Liver (tissue), 9 donors: Measurements from ENCODE around the gene SC5D. TPM values are rescaled to one million over a fixed set of nuclear protein-coding genes. Genes with fewer than 3 reads are reported as not detected.

Source experiments
- DNase-seq: peaks from one replicate; pipeline ENCODE4 v3.0.0-alpha.2; 2017; ENCODE audit warnings: low spot score
- H3K27ac ChIP-seq, 2 donors: one replicate each; pipeline ENCODE4 v1.7.0; 2013; ENCODE audit warnings: inconsistent platforms in 2 of 2, low read length in 2 of 2, control low read depth in 1 of 2, low read depth in 1 of 2, mild to moderate bottlenecking in 1 of 2
- H3K27me3 ChIP-seq, 4 donors: one replicate each; pipeline versions ENCODE4 v1.6.1 to v1.7.0; 2013; ENCODE audit warnings: low read length in 3 of 4, inconsistent platforms in 1 of 4, mild to moderate bottlenecking in 1 of 4, moderate library complexity in 1 of 4; ENCODE audit not compliant: control insufficient read depth in 4 of 4, insufficient read depth in 4 of 4
- H3K36me3 ChIP-seq, 4 donors: one replicate each; pipeline versions ENCODE4 v1.6.1 to v1.7.0; 2013; ENCODE audit warnings: low read length in 3 of 4, mild to moderate bottlenecking in 3 of 4, low read depth in 1 of 4, moderate library complexity in 1 of 4; ENCODE audit not compliant: control insufficient read depth in 4 of 4, insufficient read depth in 3 of 4
- H3K4me1 ChIP-seq, 4 donors: one replicate each; pipeline versions ENCODE4 v1.6.1 to v1.7.0; 2013; ENCODE audit warnings: low read length in 3 of 4, mild to moderate bottlenecking in 3 of 4, moderate library complexity in 1 of 4; ENCODE audit not compliant: control insufficient read depth in 4 of 4, insufficient read depth in 4 of 4
- H3K4me3 ChIP-seq, 3 donors: one replicate each; pipeline versions ENCODE4 v1.6.1 to v1.7.0; 2013; ENCODE audit warnings: low read length in 3 of 3, control low read depth in 1 of 3, low read depth in 1 of 3, mild to moderate bottlenecking in 1 of 3
- H3K9ac ChIP-seq, 2 donors: one replicate each; pipeline ENCODE4 v1.7.0; 2013; ENCODE audit warnings: low read length in 2 of 2, mild to moderate bottlenecking in 2 of 2, moderate library complexity in 2 of 2, control low read depth in 1 of 2, low read depth in 1 of 2
- H3K9me3 ChIP-seq, 4 donors: one replicate each; pipeline versions ENCODE4 v1.6.1 to v1.7.0; 2013; ENCODE audit warnings: low read length in 3 of 4; ENCODE audit not compliant: control insufficient read depth in 4 of 4
- EGR1 ChIP-seq, 2 donors: IDR thresholded peaks; 2 replicates each; pipeline ENCODE4 v1.6.1; 2016 to 2018; ENCODE audit warnings: antibody characterized with exemption in 2 of 2, low read depth in 2 of 2
- FOXA1 ChIP-seq: IDR thresholded peaks from 2 replicates; pipeline ENCODE4 v1.6.1; 2016; ENCODE audit warnings: antibody characterized with exemption
- FOXA2 ChIP-seq: IDR thresholded peaks from 2 replicates; pipeline ENCODE4 v1.6.1; 2016; ENCODE audit warnings: antibody characterized with exemption
- GABPA ChIP-seq, 2 donors: IDR thresholded peaks in 1 of 2; conservative IDR thresholded peaks in 1 of 2; 2 replicates each; pipeline ENCODE4 v1.6.1; 2016; ENCODE audit warnings: antibody characterized with exemption in 2 of 2, mild to moderate bottlenecking in 1 of 2, moderate library complexity in 1 of 2
- HNF4A ChIP-seq, 2 donors: conservative IDR thresholded peaks; 2 replicates each; pipeline ENCODE4 v1.6.1; 2016; ENCODE audit warnings: antibody characterized with exemption in 2 of 2, mild to moderate bottlenecking in 2 of 2
- HNF4G ChIP-seq: IDR thresholded peaks from 2 replicates; pipeline ENCODE4 v1.6.1; 2016; ENCODE audit warnings: antibody characterized with exemption
- JUND ChIP-seq, 2 donors: IDR thresholded peaks; 2 replicates each; pipeline ENCODE4 v1.6.1; 2016; ENCODE audit warnings: antibody characterized with exemption in 2 of 2
- NR2F2 ChIP-seq: IDR thresholded peaks from 2 replicates; pipeline ENCODE4 v1.6.1; 2016; ENCODE audit warnings: antibody characterized with exemption
- RAD21 ChIP-seq, 2 donors: IDR thresholded peaks; 2 replicates each; pipeline ENCODE4 v1.6.1; 2016; ENCODE audit warnings: antibody characterized with exemption in 2 of 2, mild to moderate bottlenecking in 2 of 2
- REST ChIP-seq: IDR thresholded peaks from 2 replicates; pipeline ENCODE4 v1.6.1; 2016; ENCODE audit warnings: antibody characterized with exemption, mild to moderate bottlenecking
- RXRA ChIP-seq, 2 donors: IDR thresholded peaks; 2 replicates each; pipeline ENCODE4 v1.6.1; 2017 to 2018; ENCODE audit warnings: antibody characterized with exemption in 2 of 2, mild to moderate bottlenecking in 1 of 2
- SP1 ChIP-seq: IDR thresholded peaks from 2 replicates; pipeline ENCODE4 v1.6.1; 2018; ENCODE audit warnings: antibody characterized with exemption, mild to moderate bottlenecking
- TAF1 ChIP-seq: conservative IDR thresholded peaks from 2 replicates; pipeline ENCODE4 v1.6.1; 2016; ENCODE audit warnings: antibody characterized with exemption, mild to moderate bottlenecking
- YY1 ChIP-seq: IDR thresholded peaks from 2 replicates; pipeline ENCODE4 v1.6.1; 2016; ENCODE audit warnings: antibody characterized with exemption, mild to moderate bottlenecking
- ZBTB33 ChIP-seq: IDR thresholded peaks from 2 replicates; pipeline ENCODE4 v1.6.1; 2016; ENCODE audit warnings: antibody characterized with exemption
- WGBS: extraction: QIAGEN DNeasy Blood & Tissue Kit; methylation state at CpG from one replicate; pipeline ENCODE4 v1.1.7; 2013; 5-methylcytosine and 5-hydroxymethylcytosine counted together
- polyA plus RNA-seq, 2 donors: library from polyadenylated mRNA; stranded (reverse) in 1 of 2; unstranded in 1 of 2; fragments of 200-250 nt in 1 of 2; fragments of >200 nt in 1 of 2; fragmentation: Nextera tagmentation in 1 of 2; extraction: Ambion mirVana in 1 of 2; gene quantifications; one replicate each; pipeline versions ENCODE4 v1.2.1 to v1.2.3, GENCODE V29; 2013 to 2015
- total RNA-seq, 2 donors: library from RNA; depleted of rRNA; stranded (reverse); fragments of >200 nt; gene quantifications; one replicate each; pipeline ENCODE4 v1.2.3, GENCODE V29; 2014
- donor health status: healthy.
- donor health status: healthy.
- donor health status: healthy.
- donor health status: healthy.
- donor health status: healthy.

Gene SC5D
- total and polyA plus RNA-seq, 4 donors: 80.1 to 282 (median 153) TPM

DNA sequence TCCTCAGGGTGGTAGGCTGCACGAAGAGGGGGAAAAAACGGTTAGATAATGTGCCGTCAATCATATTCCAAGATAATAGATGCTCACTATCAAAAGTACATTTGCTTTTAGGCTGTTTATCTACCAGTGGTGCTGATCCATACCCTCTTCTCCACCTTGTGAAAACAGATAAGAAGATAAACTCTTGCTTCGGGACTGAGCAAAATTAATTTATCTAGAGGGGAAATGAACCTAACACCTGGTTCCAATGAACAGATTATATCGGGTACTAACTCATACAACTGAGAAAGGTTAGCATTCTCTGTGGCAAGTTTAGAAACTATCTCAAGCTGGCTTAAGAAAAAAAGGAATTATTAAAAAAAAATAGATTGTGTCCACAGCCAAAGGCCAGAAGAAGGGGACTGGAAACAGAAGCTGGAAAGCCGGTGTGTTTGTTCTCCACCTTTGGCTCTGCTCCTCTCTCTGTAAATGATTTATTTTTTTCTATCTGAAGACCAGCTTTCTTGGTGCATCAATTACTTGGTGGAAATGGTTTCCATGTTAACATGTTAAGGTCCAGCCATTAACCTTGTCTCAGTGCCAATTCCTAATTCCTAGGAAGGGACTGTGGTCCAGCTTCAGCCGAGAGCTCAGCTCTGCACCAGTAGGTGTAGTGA, 55.8 kb downstream of the SC5D start:
- Histone ChIP-seq H3K36me3 (no peaks in the 10 kb centered on the region), H3K4me1 (peaks cover 0 to 10% (median 7%) of the 10 kb centered on the region in 4 donors), H3K27me3 (no peaks in the 10 kb centered on the region), H3K27ac (no peak overlapping the region), H3K9ac (no peak overlapping the region), H3K4me3 (no peak overlapping the region), H3K9me3 (no peaks in the 10 kb centered on the region)
- no peak for DNase-seq
- TF ChIP-seq SP1: no peak
- no peak for TF ChIP-seq FOXA2
- no peak for TF ChIP-seq JUND (IDR thresholded peaks at IDR 0.05)
- TF ChIP-seq NR2F2: no peak
- no peak for TF ChIP-seq FOXA1
- TF ChIP-seq TAF1: no peak
- TF ChIP-seq RAD21 (IDR thresholded peaks at IDR 0.05): no peak
- TF ChIP-seq RXRA (IDR thresholded peaks at IDR 0.05): no peak
- TF ChIP-seq REST: no peak
- WGBS: 38% methylated on average over 7 of the region's 7 CpGs

- 93% methylated on average over 1 of the region's 1 CpG for WGBS
These were observed 57.2 kb downstream of the SC5D start for GRCh38 chr11:121349790-121350189.

GRCh38 chr11:121350314-121351082, 57.9 kb downstream of the SC5D start:
- no peak overlapping the region for H3K27ac ChIP-seq
- no peak overlapping the region for H3K9ac ChIP-seq
- H3K27me3 ChIP-seq: no peaks in the 10 kb centered on the region
- H3K4me3 ChIP-seq: no peak overlapping the region
- peaks cover 0 to 10% (median 7%) of the 10 kb centered on the region in 4 donors for H3K4me1 ChIP-seq
- 90% methylated on average over 3 of the region's 3 CpGs for WGBS
- H3K9me3 ChIP-seq: no peaks in the 10 kb centered on the region
- H3K36me3 ChIP-seq: no peaks in the 10 kb centered on the region
- DNase-seq: no peak
- TF ChIP-seq FOXA1 (no peak), SP1 (no peak), FOXA2 (no peak), REST (no peak), GABPA (IDR thresholded peaks at IDR 0.05 in 1 of 2, conservative IDR thresholded peaks at IDR 0.05 in 1 of 2) (no peak), RAD21 (IDR thresholded peaks at IDR 0.05) (no peak), HNF4G (no peak), JUND (IDR thresholded peaks at IDR 0.05) (no peak), RXRA (IDR thresholded peaks at IDR 0.05) (no peak), TAF1 (no peak), EGR1 (IDR thresholded peaks at IDR 0.05; ENCODE audit: low read depth in 2 of 2) (no peak), ZBTB33 (no peak), YY1 (no peak), HNF4A (conservative IDR thresholded peaks at IDR 0.05) (no peak)

More at GRCh38 chr11:121349790-121350189, 57.2 kb downstream of the SC5D start:
- TF ChIP-seq RXRA (IDR thresholded peaks at IDR 0.05): no peak
- DNase-seq: no peak
- Histone ChIP-seq H3K27ac (no peak overlapping the region), H3K4me3 (no peak overlapping the region), H3K4me1 (peaks cover 0 to 10% (median 7%) of the 10 kb centered on the region in 4 donors), H3K27me3 (no peaks in the 10 kb centered on the region), H3K36me3 (no peaks in the 10 kb centered on the region), H3K9ac (no peak overlapping the region), H3K9me3 (no peaks in the 10 kb centered on the region)
